Transverse colon (tissue), 4 donors: Measurements from ENCODE around the gene RAB35.

Experiments
- CTCF ChIP-seq, 5 experiments: fragments of 200-600 bp in 3 of 5; fragments of 450-650 bp in 2 of 5; sonication (generic) in 3 of 5; IDR thresholded peaks; 1 replicate in 2 of 5; 2 replicates in 3 of 5; pipeline ENCODE4 v1.5.1; 2016 to 2017; ENCODE audit warnings: antibody characterized with exemption in 5 of 5, inconsistent platforms in 3 of 5, mild to moderate bottlenecking in 2 of 5, moderate library complexity in 1 of 5
- EP300 ChIP-seq: sonication (generic); formaldehyde crosslinking; IDR thresholded peaks from one replicate; pipeline ENCODE4 v1.6.1; 2017; ENCODE audit warnings: antibody characterized with exemption, low read depth
- POLR2A ChIP-seq: fragments of 450-650 bp; IDR thresholded peaks from one replicate; pipeline ENCODE4 v1.6.1; 2016; ENCODE audit warnings: antibody characterized with exemption, mild to moderate bottlenecking, moderate library complexity
- POLR2AphosphoS5 ChIP-seq, 3 donors: sonication (generic); formaldehyde crosslinking; IDR thresholded peaks; one replicate each; pipeline ENCODE4 v1.6.1; 2016; ENCODE audit warnings: antibody characterized with exemption in 3 of 3

- TF ChIP-seq CTCF (IDR thresholded peaks at IDR 0.05) (no peak), POLR2AphosphoS5 (IDR thresholded peaks at IDR 0.05) (no peak), EP300 (no peak), POLR2A (no peak)
Measured at GRCh38 chr12:120067084-120067869, 49.3 kb downstream of the RAB35 start.
